ENCODE measurements around the gene FBXL12.

- TF ChIP-seq EP300 (IDR thresholded peaks at IDR 0.05) (no peak), CTCF (IDR thresholded peaks at IDR 0.05) (no peak)
Observed at GRCh38 chr19:9838324-9838723, 19.4 kb upstream of the FBXL12 start.

Data from sigmoid colon (tissue), 4 donors.